Duodenal mucosa (tissue), 2 donors: Measurements from ENCODE around the gene TBPL1.
"Not testable (repeated sequence)": the region's sequence is repeated elsewhere in the genome, so short reads cannot be mapped to it uniquely, and the experiment has no call there.

Experiments
- H3K27ac ChIP-seq: one replicate; pipeline ENCODE4 v1.7.0; 2013; ENCODE audit warnings: low read depth, low read length
- H3K27me3 ChIP-seq, 2 donors: one replicate each; pipeline ENCODE4 v1.7.0; 2013; ENCODE audit warnings: low read length in 2 of 2, control low read depth in 1 of 2; ENCODE audit not compliant: insufficient read depth in 2 of 2, control insufficient read depth in 1 of 2
- H3K36me3 ChIP-seq, 2 donors: one replicate each; pipeline ENCODE4 v1.7.0; 2013; ENCODE audit warnings: low read length in 2 of 2, control low read depth in 1 of 2; ENCODE audit not compliant: insufficient read depth in 2 of 2, control insufficient read depth in 1 of 2
- H3K4me1 ChIP-seq, 2 donors: one replicate each; pipeline ENCODE4 v1.7.0; 2013; ENCODE audit warnings: low read length in 2 of 2, control low read depth in 1 of 2; ENCODE audit not compliant: insufficient read depth in 2 of 2, control insufficient read depth in 1 of 2
- H3K4me3 ChIP-seq, 2 donors: one replicate each; pipeline ENCODE4 v1.7.0; 2013; ENCODE audit warnings: low read length in 2 of 2, low read depth in 1 of 2
- H3K9ac ChIP-seq, 2 donors: one replicate each; pipeline ENCODE4 v1.7.0; 2013; ENCODE audit warnings: low read length in 2 of 2, low read depth in 1 of 2
- H3K9me3 ChIP-seq, 2 donors: one replicate each; pipeline ENCODE4 v1.7.0; 2013; ENCODE audit warnings: low read length in 2 of 2, control low read depth in 1 of 2; ENCODE audit not compliant: control insufficient read depth in 1 of 2

The TBPL1 gene

DNA sequence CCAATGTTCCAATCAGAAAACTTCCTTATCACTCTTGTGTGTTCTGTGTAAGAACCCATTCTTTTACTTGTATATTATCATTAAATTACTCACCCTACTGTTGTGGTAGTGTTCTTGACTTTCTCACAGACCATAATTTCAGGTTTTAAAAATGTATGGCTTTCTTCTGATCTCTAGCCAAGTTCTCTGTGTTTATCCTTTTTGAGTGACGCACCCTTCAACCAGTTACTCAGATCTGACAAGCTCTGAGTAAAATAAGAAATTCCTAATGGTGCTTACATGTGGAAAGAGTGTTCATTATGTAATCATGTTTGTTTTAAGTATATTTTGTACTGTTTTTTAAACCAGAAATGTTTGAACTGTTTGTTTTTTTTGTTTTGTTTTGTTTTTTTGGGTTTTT is 11.0 kb downstream of the TBPL1 start:
- Histone ChIP-seq H3K27ac (no peak overlapping the region), H3K4me1 (peaks cover 2 to 20% of the 10 kb centered on the region in 2 donors)

DNA sequence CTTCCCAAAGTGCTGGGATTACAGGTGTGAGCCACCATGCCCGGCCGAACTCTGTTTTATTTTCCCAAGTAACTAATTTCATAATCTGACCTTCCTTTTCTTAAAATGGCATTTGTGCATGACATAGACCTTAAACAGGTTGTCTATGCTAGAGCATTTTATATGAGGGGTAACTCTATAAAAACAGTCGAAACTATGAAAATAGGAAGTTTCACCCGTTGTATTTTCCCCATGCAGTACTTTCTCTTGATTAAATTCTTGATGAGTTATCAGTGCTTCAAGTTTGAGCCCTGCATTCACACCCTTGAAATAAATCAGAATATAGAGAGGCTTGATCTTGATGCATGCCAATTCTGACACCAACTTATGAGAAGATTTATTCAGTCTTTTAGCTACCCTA is 11.7 kb downstream of the TBPL1 start:
- Histone ChIP-seq H3K4me1 (peaks cover 2 to 19% of the 10 kb centered on the region in 2 donors), H3K27ac (no peak overlapping the region), H3K9ac (no peak overlapping the region), H3K36me3 (no peaks in the 10 kb centered on the region), H3K27me3 (no peaks in the 10 kb centered on the region), H3K9me3 (no peaks in the 10 kb centered on the region), H3K4me3 (no peak overlapping the region)

More for the DNA sequence above, 11.0 kb downstream of the TBPL1 start:
- H3K27me3 ChIP-seq: no peaks in the 10 kb centered on the region
- no peak overlapping the region for H3K4me3 ChIP-seq
- H3K9ac ChIP-seq: no peak overlapping the region
- H3K9me3 ChIP-seq: no peaks in the 10 kb centered on the region
- no peaks in the 10 kb centered on the region for H3K36me3 ChIP-seq

DNA sequence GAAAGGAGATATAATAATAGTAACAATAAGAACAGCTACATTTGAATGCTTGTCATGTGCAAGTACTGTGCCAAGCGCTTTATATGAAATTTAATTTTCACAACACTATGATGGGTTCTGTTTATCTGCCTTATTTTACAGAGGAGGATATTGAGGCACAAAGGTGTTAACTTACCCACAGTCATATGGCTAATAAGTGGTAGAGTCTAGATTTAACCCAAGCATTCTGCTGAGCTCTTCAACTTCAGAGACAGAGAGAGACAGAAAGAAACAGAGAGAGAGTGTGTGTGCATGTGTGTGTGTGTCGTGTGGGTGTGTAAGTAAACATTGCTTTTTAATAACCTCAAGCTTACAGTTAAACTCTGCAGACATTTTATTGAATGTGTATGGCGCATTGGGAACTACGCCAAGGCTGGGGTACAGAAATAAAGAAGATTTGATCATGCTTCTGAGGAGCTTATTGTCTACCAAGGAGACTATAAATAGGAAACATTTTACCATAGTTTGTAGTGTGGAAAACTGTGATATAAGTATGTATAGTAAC is 12.9 kb downstream of the TBPL1 start:
- H3K4me1 ChIP-seq: peaks cover 2 to 14% of the 10 kb centered on the region in 2 donors
- H3K27ac ChIP-seq: no peak overlapping the region
- no peaks in the 10 kb centered on the region for H3K36me3 ChIP-seq
- H3K27me3 ChIP-seq: no peaks in the 10 kb centered on the region
- no peak overlapping the region for H3K9ac ChIP-seq
- no peaks in the 10 kb centered on the region for H3K9me3 ChIP-seq
- no peak overlapping the region for H3K4me3 ChIP-seq

DNA sequence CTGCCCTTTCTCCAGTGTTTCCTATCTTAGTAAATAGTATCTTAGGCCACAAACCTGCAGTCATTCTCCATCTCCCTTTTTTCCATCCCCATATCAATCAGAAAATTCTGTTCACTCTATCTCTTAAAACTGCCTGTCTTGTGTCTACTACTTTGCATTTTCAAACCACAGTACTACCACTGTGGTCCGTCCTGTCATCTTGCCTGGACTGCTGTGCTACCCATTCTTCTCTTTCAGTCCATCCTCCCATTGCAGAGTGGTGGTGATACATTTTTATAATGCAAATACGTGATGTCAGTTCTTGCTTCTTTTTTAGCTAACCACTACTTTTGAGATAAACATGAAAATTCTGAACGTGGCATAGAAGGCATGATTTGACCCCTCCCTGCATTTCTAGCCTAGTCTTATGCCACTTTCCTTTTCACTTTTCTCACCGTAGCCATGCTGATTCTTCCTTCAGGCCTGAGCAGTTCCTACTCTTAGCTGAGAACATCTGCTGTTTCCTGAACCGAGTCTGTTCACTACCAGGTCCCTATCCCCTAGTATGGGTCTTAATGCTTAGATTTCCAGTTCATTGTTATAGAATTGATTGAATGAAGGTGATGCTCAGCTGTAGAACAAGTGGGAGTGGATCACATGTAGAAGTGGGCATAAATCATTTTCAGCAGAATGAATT is 13.8 kb downstream of the TBPL1 start:
- Histone ChIP-seq H3K27ac (no peak overlapping the region), H3K9ac (no peak overlapping the region), H3K4me3 (no peak overlapping the region), H3K9me3 (no peaks in the 10 kb centered on the region), H3K27me3 (no peaks in the 10 kb centered on the region), H3K36me3 (no peaks in the 10 kb centered on the region), H3K4me1 (peaks cover 2 to 14% of the 10 kb centered on the region in 2 donors)

DNA sequence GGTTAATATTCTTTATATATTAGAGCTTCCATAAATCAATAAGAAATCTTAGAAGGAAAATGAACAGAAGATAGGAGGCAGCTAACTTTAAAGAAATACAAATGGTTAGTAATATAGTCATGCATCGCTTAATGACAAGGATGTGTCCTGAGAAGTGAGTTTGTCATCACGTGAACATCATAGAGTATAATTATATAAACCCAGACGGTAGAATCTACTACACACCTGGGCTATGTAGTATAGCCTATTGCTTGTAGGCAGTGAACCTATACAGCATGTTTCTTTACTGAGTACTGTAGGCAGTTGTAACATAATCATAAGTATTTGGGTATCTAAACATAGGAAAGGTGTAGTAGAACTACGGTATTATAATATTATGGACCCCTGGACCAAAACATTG is 14.3 kb downstream of the TBPL1 start:
- Histone ChIP-seq H3K36me3 (no peaks in the 10 kb centered on the region), H3K9ac (no peak overlapping the region), H3K27ac (no peak overlapping the region), H3K4me1 (peaks cover 2 to 14% of the 10 kb centered on the region in 2 donors), H3K4me3 (no peak overlapping the region), H3K9me3 (no peaks in the 10 kb centered on the region), H3K27me3 (no peaks in the 10 kb centered on the region)

- not testable (repeated sequence) for H3K9ac ChIP-seq, H3K36me3 ChIP-seq, H3K27me3 ChIP-seq, H3K4me3 ChIP-seq, H3K9me3 ChIP-seq, H3K27ac ChIP-seq
- H3K4me1 ChIP-seq: peaks cover 2 to 14% of the 10 kb centered on the region in 2 donors
These were observed 14.8 kb downstream of the TBPL1 start for GRCh38 chr6:133967835-133968234.

DNA sequence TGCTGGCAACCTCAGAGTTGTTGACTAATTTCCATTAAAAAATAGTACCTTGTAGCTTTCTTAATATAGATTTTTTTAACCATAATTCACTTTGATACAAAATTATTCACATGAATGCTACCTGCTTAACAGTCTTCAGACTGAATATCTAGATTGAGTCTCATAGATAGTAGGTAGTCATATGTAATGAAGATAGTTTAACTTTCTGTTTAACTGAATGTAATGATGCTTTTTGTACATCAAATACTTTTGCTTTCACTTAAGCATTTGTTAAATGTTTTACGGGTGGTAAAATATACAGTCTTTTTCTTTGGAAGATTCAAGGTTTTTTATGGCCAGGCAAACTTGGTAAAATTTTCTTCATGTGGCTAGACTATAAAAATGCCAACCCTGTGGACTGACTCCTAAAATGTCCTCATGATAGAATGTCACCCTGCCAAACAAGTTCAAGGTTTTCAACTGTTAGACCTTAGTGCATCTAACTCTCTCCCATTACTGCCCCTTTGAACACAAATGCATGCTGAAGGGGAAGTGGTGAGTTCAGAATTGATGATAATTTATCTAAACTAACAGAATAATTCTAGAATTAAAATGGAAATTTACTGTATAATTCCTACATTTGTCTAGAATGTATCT is 16.4 kb downstream of the TBPL1 start:
- peaks cover 2 to 11% of the 10 kb centered on the region in 2 donors for H3K4me1 ChIP-seq
- no peak overlapping the region for H3K9ac ChIP-seq
- no peak overlapping the region for H3K4me3 ChIP-seq
- no peaks in the 10 kb centered on the region for H3K27me3 ChIP-seq
- H3K36me3 ChIP-seq: no peaks in the 10 kb centered on the region
- no peak overlapping the region for H3K27ac ChIP-seq
- no peaks in the 10 kb centered on the region for H3K9me3 ChIP-seq

- Histone ChIP-seq H3K27me3 (no peaks in the 10 kb centered on the region), H3K36me3 (no peaks in the 10 kb centered on the region), H3K9me3 (no peaks in the 10 kb centered on the region), H3K9ac (no peak overlapping the region), H3K4me1 (peaks cover 2 to 11% of the 10 kb centered on the region in 2 donors), H3K4me3 (no peak overlapping the region), H3K27ac (no peak overlapping the region)
These were observed 16.9 kb downstream of the TBPL1 start for GRCh38 chr6:133969921-133970295.

- Histone ChIP-seq H3K27me3 (no peaks in the 10 kb centered on the region), H3K36me3 (no peaks in the 10 kb centered on the region), H3K9ac (no peak overlapping the region), H3K9me3 (no peaks in the 10 kb centered on the region), H3K27ac (no peak overlapping the region), H3K4me3 (no peak overlapping the region), H3K4me1 (no peaks in the 10 kb centered on the region)
These were observed 18.8 kb downstream of the TBPL1 start for GRCh38 chr6:133971861-133972260.

GRCh38 chr6:133972388-133972787 is 19.4 kb downstream of the TBPL1 start:
- no peaks in the 10 kb centered on the region for H3K9me3 ChIP-seq
- H3K27me3 ChIP-seq: no peaks in the 10 kb centered on the region
- H3K9ac ChIP-seq: no peak overlapping the region
- H3K4me1 ChIP-seq: no peaks in the 10 kb centered on the region
- no peak overlapping the region for H3K27ac ChIP-seq
- H3K4me3 ChIP-seq: no peak overlapping the region
- H3K36me3 ChIP-seq: no peaks in the 10 kb centered on the region
